WTC11 (cell line): ENCODE data around the gene ULK4. TPM values are rescaled to one million over a fixed set of nuclear protein-coding genes. Genes with fewer than 3 reads are reported as not detected.

ENCODE experiments used
- ATAC-seq: fragments of 200-7000 bp; cut with Tn5 transposase; 2 replicates; pipeline ENCODE4 v1.10.0; 2021; ENCODE audit warnings: mild to moderate bottlenecking, moderate library complexity
- CTCF ChIA-PET: fragments of 300-600 bp; sonication (Branson Sonifier 250); formaldehyde crosslinking; loops from one replicate; lab custom pipeline; 2021; ENCODE audit warnings: antibody characterized with exemption; lab: Charles Lee
- POLR2A ChIA-PET: fragments of 350-600 bp; sonication (Branson Sonifier 250); formaldehyde crosslinking; loops from one replicate; lab custom pipeline; 2021; ENCODE audit warnings: antibody characterized with exemption; lab: Charles Lee
- DNase-seq: peaks from one replicate; pipeline ENCODE4 v3.0.0; 2021; ENCODE audit warnings: low spot score
- H3K27ac Mint-ChIP-seq: 2 replicates; pipeline ENCODE4 v1.8.0; 2021; ENCODE audit warnings: mixed read lengths
- H3K27me3 Mint-ChIP-seq: 2 replicates; pipeline ENCODE4 v1.8.0; 2021; ENCODE audit warnings: low read depth, mild to moderate bottlenecking, moderate library complexity, mixed read lengths
- H3K36me3 Mint-ChIP-seq: 2 replicates; pipeline ENCODE4 v1.8.0; 2021; ENCODE audit warnings: mixed read lengths
- H3K4me1 Mint-ChIP-seq: 2 replicates; pipeline ENCODE4 v1.8.0; 2022; ENCODE audit warnings: mixed read lengths
- H3K4me3 Mint-ChIP-seq: 2 replicates; pipeline ENCODE4 v1.8.0; 2021; ENCODE audit warnings: mild to moderate bottlenecking, moderate library complexity, mixed read lengths
- H3K9me3 Mint-ChIP-seq: 2 replicates; pipeline ENCODE4 v1.8.0; 2021; ENCODE audit warnings: mixed read lengths
- AR ChIP-seq: fragments of 250-450 bp; sonication (Bioruptor Pico); IDR thresholded peaks from 2 replicates; pipeline ENCODE4 v1.9.0; 2021; ENCODE audit warnings: mild to moderate bottlenecking
- ATF2 ChIP-seq: sonication (generic); formaldehyde crosslinking; IDR thresholded peaks from 2 replicates; pipeline ENCODE4 v1.8.1; 2022; ENCODE audit warnings: low read depth, missing genetic modification reagents, borderline replicate concordance
- GABPB1 ChIP-seq: sonication (generic); formaldehyde crosslinking; IDR thresholded peaks from 2 replicates; pipeline ENCODE4 v1.8.1; 2023; ENCODE audit warnings: mild to moderate bottlenecking, missing genetic modification reagents
- MAX ChIP-seq: sonication (generic); formaldehyde crosslinking; IDR thresholded peaks from 2 replicates; pipeline ENCODE4 v1.8.0; 2022; ENCODE audit warnings: mild to moderate bottlenecking, missing genetic modification reagents
- OVOL2 ChIP-seq: fragments of 250-450 bp; sonication (Bioruptor Pico); IDR thresholded peaks from 2 replicates; pipeline ENCODE4 v1.9.0; 2021; ENCODE audit warnings: mild to moderate bottlenecking, borderline replicate concordance
- SMAD4 ChIP-seq: sonication (generic); formaldehyde crosslinking; IDR thresholded peaks from 2 replicates; pipeline ENCODE4 v1.8.0; 2022; ENCODE audit warnings: mild to moderate bottlenecking, missing genetic modification reagents
- SOX15 ChIP-seq: fragments of 250-450 bp; sonication (Bioruptor Pico); IDR thresholded peaks from 2 replicates; pipeline ENCODE4 v1.9.0; 2021; ENCODE audit warnings: mild to moderate bottlenecking
- STAT6 ChIP-seq: sonication (generic); formaldehyde crosslinking; conservative IDR thresholded peaks from 2 replicates; pipeline ENCODE4 v1.8.1; 2023; ENCODE audit warnings: mild to moderate bottlenecking, low read depth, missing genetic modification reagents, moderate library complexity
- USF2 ChIP-seq: sonication (generic); formaldehyde crosslinking; IDR thresholded peaks from 2 replicates; pipeline ENCODE4 v1.8.1; 2023; ENCODE audit warnings: mild to moderate bottlenecking, missing genetic modification reagents, moderate library complexity
- ZNF281 ChIP-seq: sonication (generic); formaldehyde crosslinking; IDR thresholded peaks from 2 replicates; pipeline ENCODE4 v1.8.0; 2023; ENCODE audit warnings: mild to moderate bottlenecking, missing genetic modification reagents
- ZNF423 ChIP-seq: fragments of 250-450 bp; sonication (Bioruptor Pico); IDR thresholded peaks from 2 replicates; pipeline ENCODE4 v2.1.2; 2022; ENCODE audit warnings: mild to moderate bottlenecking, moderate library complexity
- ZNF671 ChIP-seq: fragments of 250-450 bp; sonication (Bioruptor Pico); IDR thresholded peaks from 2 replicates; pipeline ENCODE4 v1.8.0; 2021; ENCODE audit warnings: mild to moderate bottlenecking
- ZSCAN18 ChIP-seq: fragments of 250-450 bp; sonication (Bioruptor Pico); IDR thresholded peaks from 2 replicates; pipeline ENCODE4 v2.1.2; 2022; ENCODE audit warnings: mild to moderate bottlenecking, moderate library complexity
- total RNA-seq: library from RNA; stranded (reverse); gene quantifications from 3 replicates; pipeline ENCODE4 v1.2.3, GENCODE V29; 2021

Gene ULK4
- total RNA-seq, 1 experiment from 2014 or later: 9.2 TPM

GRCh38 chr3:41241800-41242571 lies 719.9 kb downstream of the ULK4 start (continued):
- no peak for TF ChIP-seq GABPB1
- no peak for TF ChIP-seq SOX15 (CRISPR knock-in tag)

GRCh38 chr3:41241161-41241560 lies 720.7 kb downstream of the ULK4 start:
- CTCF ChIA-PET: no interaction called here
- TF ChIP-seq STAT6 (CRISPR knock-in tag): no peak
- no peak for TF ChIP-seq ZNF671 (CRISPR knock-in tag)
- TF ChIP-seq ATF2 (CRISPR knock-in tag): no peak
- no peak for TF ChIP-seq MAX
- no peak for TF ChIP-seq USF2 (CRISPR knock-in tag)
- TF ChIP-seq ZSCAN18: no peak
- no peak for TF ChIP-seq ZNF423 (CRISPR knock-in tag)
- no peak for TF ChIP-seq OVOL2 (CRISPR knock-in tag)
- TF ChIP-seq ZNF281: no peak
- TF ChIP-seq SMAD4 (CRISPR knock-in tag): no peak
- no peak for TF ChIP-seq AR (CRISPR knock-in tag)
- H3K4me1 Mint-ChIP-seq: peaks cover 6% of the 10 kb centered on the region
- DNase-seq (no peak), ATAC-seq (no peak)
- no peak overlapping the region for H3K27ac Mint-ChIP-seq
- peaks cover 53% of the 10 kb centered on the region for H3K36me3 Mint-ChIP-seq
- H3K4me3 Mint-ChIP-seq: no peak overlapping the region
- no peaks in the 10 kb centered on the region for H3K27me3 Mint-ChIP-seq
- no peaks in the 10 kb centered on the region for H3K9me3 Mint-ChIP-seq
- POLR2A ChIA-PET: no interaction called here
